MCF 10A (cell line): ENCODE measurements around the gene PITPNB. TPM values are rescaled to one million over a fixed set of nuclear protein-coding genes. Genes with fewer than 3 reads are reported as not detected.

Experiments used
- BruUV-seq: library from RNA; stranded (reverse); fragments of 400-500 nt; replicated peaks from 2 replicates; lab custom pipeline; 2021; lab: Mats Ljungman, UMichigan
- CTCF ChIA-PET: fragments of 300-600 bp; sonication (Branson Sonifier 250); formaldehyde crosslinking; extraction: SDS; loops from one replicate; lab custom pipeline; 2021; ENCODE audit warnings: antibody characterized with exemption, inconsistent platforms; lab: Yijun Ruan, JAX
- POLR2A ChIA-PET: fragments of 300-600, 350-650 bp; sonication (Branson Sonifier 250); formaldehyde crosslinking; extraction: SDS; loops from one replicate; lab custom pipeline; 2020; ENCODE audit warnings: antibody characterized with exemption, inconsistent platforms; lab: Yijun Ruan, JAX
- DNase-seq: peaks from one replicate; pipeline ENCODE4 v3.0.0-alpha.2; 2018; ENCODE audit not compliant: unreplicated experiment
- H3K27ac Mint-ChIP-seq: one replicate; pipeline ENCODE4 v1.8.0; 2022; ENCODE audit warnings: mild to moderate bottlenecking, low read depth, mixed read lengths; ENCODE audit not compliant: unreplicated experiment
- H3K27me3 Mint-ChIP-seq: one replicate; pipeline ENCODE4 v1.8.0; 2022; ENCODE audit warnings: mixed read lengths; ENCODE audit not compliant: insufficient read depth, unreplicated experiment
- H3K36me3 Mint-ChIP-seq: one replicate; pipeline ENCODE4 v1.8.0; 2022; ENCODE audit warnings: mild to moderate bottlenecking, moderate library complexity, mixed read lengths; ENCODE audit not compliant: insufficient read depth, unreplicated experiment
- H3K4me1 Mint-ChIP-seq: one replicate; pipeline ENCODE4 v1.8.0; 2022; ENCODE audit warnings: mixed read lengths; ENCODE audit not compliant: insufficient read depth, unreplicated experiment
- H3K4me3 Mint-ChIP-seq: one replicate; pipeline ENCODE4 v1.8.0; 2022; ENCODE audit warnings: mild to moderate bottlenecking, moderate library complexity, mixed read lengths; ENCODE audit not compliant: unreplicated experiment
- H3K9me3 Mint-ChIP-seq: one replicate; pipeline ENCODE4 v1.8.0; 2022; ENCODE audit warnings: mixed read lengths; ENCODE audit not compliant: unreplicated experiment
- intact Hi-C: fragments of 100-400 bp; cut with micrococcal nuclease; formaldehyde crosslinking; loops from 2 replicates; pipeline ENCODE4 v1.14.1; 2022
- total RNA-seq: library from RNA; stranded (reverse); gene quantifications from 2 replicates; pipeline ENCODE4 v1.2.3, GENCODE V29; 2022
- TF ChIP-seq, protein P1 (sequence below): fragments of 200-600 bp; IDR thresholded peaks from one replicate; pipeline ENCODE4 v1.8.0; 2022; ENCODE audit warnings: antibody characterized with exemption, mild to moderate bottlenecking; ENCODE audit not compliant: unreplicated experiment

PITPNB gene
- total RNA-seq, 1 experiment from 2014 or later, result 124 TPM

DNA sequence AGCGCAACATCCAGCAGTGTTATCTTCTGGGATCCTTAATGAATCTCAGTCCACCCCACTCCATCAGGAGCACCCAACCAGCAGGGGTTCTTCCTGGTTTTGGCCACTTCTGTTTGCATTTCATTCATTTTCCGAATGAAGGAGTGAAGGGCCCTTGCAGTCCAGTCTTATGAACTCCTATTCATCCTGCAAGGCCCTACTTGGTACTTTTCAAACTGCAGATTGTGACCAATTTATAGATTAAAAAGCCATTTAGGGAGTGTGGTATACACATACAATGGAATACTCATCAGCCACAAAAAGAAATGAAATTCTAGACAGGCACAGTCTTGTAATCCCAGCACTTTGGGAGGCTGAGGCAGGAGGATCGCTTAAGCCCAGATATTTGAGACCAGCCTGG is 107.3 kb downstream of the PITPNB start:
- TF ChIP-seq, protein P1, sequence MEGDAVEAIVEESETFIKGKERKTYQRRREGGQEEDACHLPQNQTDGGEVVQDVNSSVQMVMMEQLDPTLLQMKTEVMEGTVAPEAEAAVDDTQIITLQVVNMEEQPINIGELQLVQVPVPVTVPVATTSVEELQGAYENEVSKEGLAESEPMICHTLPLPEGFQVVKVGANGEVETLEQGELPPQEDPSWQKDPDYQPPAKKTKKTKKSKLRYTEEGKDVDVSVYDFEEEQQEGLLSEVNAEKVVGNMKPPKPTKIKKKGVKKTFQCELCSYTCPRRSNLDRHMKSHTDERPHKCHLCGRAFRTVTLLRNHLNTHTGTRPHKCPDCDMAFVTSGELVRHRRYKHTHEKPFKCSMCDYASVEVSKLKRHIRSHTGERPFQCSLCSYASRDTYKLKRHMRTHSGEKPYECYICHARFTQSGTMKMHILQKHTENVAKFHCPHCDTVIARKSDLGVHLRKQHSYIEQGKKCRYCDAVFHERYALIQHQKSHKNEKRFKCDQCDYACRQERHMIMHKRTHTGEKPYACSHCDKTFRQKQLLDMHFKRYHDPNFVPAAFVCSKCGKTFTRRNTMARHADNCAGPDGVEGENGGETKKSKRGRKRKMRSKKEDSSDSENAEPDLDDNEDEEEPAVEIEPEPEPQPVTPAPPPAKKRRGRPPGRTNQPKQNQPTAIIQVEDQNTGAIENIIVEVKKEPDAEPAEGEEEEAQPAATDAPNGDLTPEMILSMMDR, result no peak
- BruUV-seq, result no TSS peak
- Mint-ChIP-seq H3K4me1 (peaks cover 8% of the 10 kb centered on the region), H3K36me3 (no peaks in the 10 kb centered on the region), H3K27me3 (peaks cover 13% of the 10 kb centered on the region), H3K9me3 (no peaks in the 10 kb centered on the region), H3K4me3 (no peak overlapping the region), H3K27ac (peak overlapping the region; percentile 32)
- ChIA-PET CTCF (no interaction called here), POLR2A (no interaction called here)
- no peak for DNase-seq
- intact Hi-C loops, result no loop called here

DNA sequence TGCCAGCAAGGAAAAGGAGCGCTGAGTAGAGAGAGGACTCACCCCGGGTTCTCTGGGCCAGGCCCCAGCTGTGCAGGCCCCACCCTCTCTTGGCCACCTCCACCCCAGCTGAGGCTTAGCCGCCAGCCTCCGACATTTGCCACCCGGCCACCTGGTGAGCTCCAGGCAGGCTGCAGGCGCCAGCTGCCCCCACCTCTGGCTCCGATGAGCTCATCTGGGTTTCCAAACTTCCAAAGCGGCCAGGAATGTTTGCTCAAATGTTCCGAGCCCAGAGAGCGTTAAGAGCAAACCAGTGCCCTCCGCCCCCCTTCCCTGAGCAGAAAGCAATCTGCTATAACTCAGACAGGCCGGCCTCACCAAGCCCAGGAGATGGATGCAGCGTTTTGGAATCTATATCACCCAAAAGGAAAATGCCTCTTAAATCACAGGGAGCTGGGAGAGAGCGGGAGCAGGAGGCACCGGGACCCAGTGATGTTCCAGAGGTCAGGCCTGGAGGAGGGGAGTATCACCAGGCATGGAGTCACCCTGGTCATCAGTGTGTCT is 108.4 kb downstream of the PITPNB start:
- intact Hi-C loops, result no loop called here
- no peaks in the 10 kb centered on the region for H3K9me3 Mint-ChIP-seq
- peaks cover 8% of the 10 kb centered on the region for H3K4me1 Mint-ChIP-seq
- CTCF ChIA-PET, result no interaction called here
- H3K27ac Mint-ChIP-seq, result no peak overlapping the region
- POLR2A ChIA-PET, result interaction anchor here (1.0 kb wide), 1 partner anchor 466 kb away, joined by 3 read pairs; no protein-coding TSS in a partner anchor
- H3K36me3 Mint-ChIP-seq, result no peaks in the 10 kb centered on the region
- TF ChIP-seq, protein P1, result no peak
- peaks cover 2% of the 10 kb centered on the region for H3K27me3 Mint-ChIP-seq
- H3K4me3 Mint-ChIP-seq, result no peak overlapping the region
- no TSS peak for BruUV-seq
- no peak for DNase-seq

DNA sequence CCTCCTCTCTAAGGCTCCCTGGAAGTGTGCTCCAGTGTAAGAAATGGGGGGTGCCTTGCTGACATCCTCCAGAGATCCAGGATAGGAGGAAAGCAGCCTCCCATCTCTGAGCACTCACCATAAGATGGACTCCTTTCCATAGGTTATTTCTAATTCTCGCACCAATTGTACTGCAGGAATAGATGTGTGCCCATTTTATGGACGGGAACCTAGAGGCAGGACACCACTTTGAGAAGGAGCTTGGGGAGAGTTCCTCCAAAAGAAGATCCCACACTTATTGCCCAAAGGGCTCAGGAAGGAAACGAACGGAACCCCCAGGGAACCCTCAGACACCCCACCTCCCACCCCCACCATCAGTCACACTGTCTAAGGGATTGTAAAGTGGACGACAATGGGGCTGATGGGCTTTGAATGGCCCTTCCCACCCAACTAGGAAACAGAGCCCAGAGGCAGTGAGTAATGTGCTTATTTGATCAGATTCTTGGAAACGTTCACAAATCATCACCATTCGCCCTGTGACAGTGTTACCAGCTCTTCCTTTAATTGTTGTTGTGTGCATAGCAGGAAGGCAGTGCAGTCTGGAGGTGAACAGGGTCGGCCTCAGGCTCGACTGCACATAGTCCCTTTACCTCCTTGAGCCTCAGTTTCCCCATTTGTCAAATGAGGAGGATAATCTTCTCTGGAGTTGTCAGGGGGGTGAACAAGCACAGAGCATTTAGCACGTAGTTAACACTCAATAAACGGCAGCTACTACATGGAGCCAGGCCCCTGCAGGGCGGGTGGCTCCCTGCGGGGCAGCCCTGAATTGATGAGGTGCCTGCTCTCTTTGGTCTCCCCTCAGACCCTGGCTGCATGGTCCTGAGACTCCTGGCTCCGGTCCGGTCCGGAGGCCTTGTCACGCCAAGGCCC is 109.1 kb downstream of the PITPNB start:
- no peak for DNase-seq
- H3K9me3 Mint-ChIP-seq, result no peaks in the 10 kb centered on the region
- no peaks in the 10 kb centered on the region for H3K27me3 Mint-ChIP-seq
- no peak overlapping the region for H3K27ac Mint-ChIP-seq
- no TSS peak for BruUV-seq
- peaks cover 8% of the 10 kb centered on the region for H3K4me1 Mint-ChIP-seq
- CTCF ChIA-PET, result interaction anchor here (0.6 kb wide), 1 partner anchor 330 kb away, joined by 4 read pairs; no protein-coding TSS in a partner anchor
- intact Hi-C loops, result loop anchor here (10.0 kb wide), 3 partner anchors 195 to 1135 kb away; no protein-coding TSS in a partner anchor
- H3K4me3 Mint-ChIP-seq, result no peak overlapping the region
- no peaks in the 10 kb centered on the region for H3K36me3 Mint-ChIP-seq
- POLR2A ChIA-PET, result interaction anchor here (1.0 kb wide), 1 partner anchor 465 kb away, joined by 3 read pairs; no protein-coding TSS in a partner anchor
- TF ChIP-seq, protein P1, result no peak

DNA sequence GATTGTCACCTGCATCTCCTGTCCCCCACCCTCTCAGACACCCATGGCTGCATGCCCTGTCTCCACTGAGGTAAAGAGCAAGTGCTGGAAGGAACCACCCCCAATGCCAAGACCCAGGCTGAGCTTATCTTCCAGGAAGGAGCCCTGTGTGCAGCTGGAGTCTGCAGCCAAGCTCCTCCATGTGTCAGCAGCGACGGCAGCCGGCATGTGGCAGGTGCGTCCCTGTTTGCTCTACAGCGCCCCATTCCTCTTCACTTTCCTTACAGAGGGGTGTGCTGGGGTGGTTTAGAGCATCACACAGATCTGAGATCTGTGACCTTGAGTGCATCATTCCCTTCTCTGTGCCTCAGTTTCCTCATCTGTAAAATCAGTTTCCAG is 109.8 kb downstream of the PITPNB start:
- Mint-ChIP-seq H3K9me3 (no peaks in the 10 kb centered on the region), H3K4me3 (no peak overlapping the region), H3K4me1 (peaks cover 13% of the 10 kb centered on the region), H3K27me3 (no peaks in the 10 kb centered on the region), H3K27ac (no peak overlapping the region), H3K36me3 (no peaks in the 10 kb centered on the region)
- POLR2A ChIA-PET, result no interaction called here
- intact Hi-C loops, result loop anchor here (10.0 kb wide), 3 partner anchors 196 to 1134 kb away; no protein-coding TSS in a partner anchor
- BruUV-seq, result no TSS peak
- TF ChIP-seq, protein P1, result no peak
- CTCF ChIA-PET, result no interaction called here
- DNase-seq, result no peak
